ENCODE measurements around the gene AHNAK. TPM values are rescaled to one million over a fixed set of nuclear protein-coding genes. Genes with fewer than 3 reads are reported as not detected.

Gene AHNAK
- total and polyA plus RNA-seq, 2 of the 8 experiments (the other 6 are each of a cell fraction or from before 2014, with no cell fraction given) = 2.0 to 5.8 TPM

DNA sequence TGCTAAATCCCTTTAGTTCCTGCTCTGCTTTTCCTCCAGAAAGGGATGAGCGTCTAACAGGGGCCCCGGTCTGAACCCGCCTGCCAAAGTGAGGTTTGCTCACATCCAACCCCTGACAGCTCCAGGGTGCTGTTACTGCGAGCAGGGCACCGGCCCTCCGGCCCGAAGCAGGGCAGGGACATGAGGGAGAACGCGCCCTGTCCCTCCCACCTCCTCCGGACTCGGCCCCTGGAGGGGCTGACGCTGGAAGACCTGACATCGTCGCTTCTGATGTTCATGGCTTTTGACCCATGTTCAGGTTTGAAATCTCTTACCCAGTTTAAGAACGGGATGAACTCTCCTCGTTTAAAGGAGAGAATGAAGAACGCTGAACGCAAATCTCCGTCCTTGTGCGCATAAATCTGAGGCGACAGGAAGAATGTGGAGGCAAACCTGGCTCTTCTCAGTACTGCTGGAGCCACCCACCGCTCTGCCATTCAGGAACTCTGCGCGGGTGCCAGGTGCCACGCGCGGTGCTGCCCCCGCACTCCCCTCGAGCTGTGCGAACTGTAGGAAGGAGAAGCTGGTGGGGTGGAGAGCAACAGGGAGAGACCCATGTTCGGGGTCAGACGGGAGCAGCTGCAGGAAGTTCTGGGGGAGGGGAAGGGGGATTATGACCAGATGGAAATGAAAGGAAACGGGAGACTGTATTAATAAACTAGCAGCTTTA is 27.9 kb upstream of the AHNAK start:
- Histone ChIP-seq H3K79me1 (ENCODE audit: low read depth, low read length) (0 out of 2 replicates have a peak, but pooled peaks cover 4% of the 10 kb centered on the region), H3K14ac (ENCODE audit: insufficient read length) (no peak overlapping the region), H3K23ac (ENCODE audit: insufficient read length) (no peak overlapping the region), H2BK12ac (ENCODE audit: low read depth, low read length) (no peak overlapping the region), H4K5ac (ENCODE audit: insufficient read length, low read depth, low read length) (peak overlapping the region; percentile 50), H3K27me3 (replicated peaks in 1 of 4; ENCODE audit: control insufficient read depth in 3 of 4, extremely low read depth in 1 of 4, insufficient read depth in 3 of 4, low read length in 3 of 4) (no peaks in the 10 kb centered on the region), H3K4me3 (ENCODE audit: extremely low read depth in 1 of 4, insufficient read depth in 2 of 4, low read depth in 3 of 4, low read length in 4 of 4) (peak overlapping the region; percentile 50 to 93 (median 84)), H3K4ac (replicated peaks; ENCODE audit: insufficient read length, low read depth, low read length) (peak overlapping the region; percentile 65), H2AFZ (ENCODE audit: low read length) (no peak overlapping the region), H2AK5ac (ENCODE audit: low read depth, low read length) (no peak overlapping the region), H3K4me1 (replicated peaks in 1 of 4; ENCODE audit: control insufficient read depth in 3 of 4, insufficient read depth in 4 of 4, low read length in 3 of 4) (peaks cover 0 to 11% (median 7%) of the 10 kb centered on the region in 4 experiments; a peak in 4 of 7 replicates), H4K91ac (replicated peaks; ENCODE audit: insufficient read length, low read length) (peak overlapping the region; percentile 34), H3K36me3 (ENCODE audit: control insufficient read depth in 2 of 4, insufficient read depth in 4 of 4, low read length in 3 of 4) (peaks cover 28 to 47% (median 41%) of the 10 kb centered on the region in 4 experiments), H4K8ac (ENCODE audit: extremely low read depth, insufficient read depth, low read length) (no peak overlapping the region; the same call in 1 of the 2 replicates), H3K23me2 (ENCODE audit: low read depth, low read length) (peaks cover 13% of the 10 kb centered on the region), H3K18ac (ENCODE audit: extremely low read depth, low read length) (peak overlapping the region; percentile 25), H2BK20ac (ENCODE audit: low read length) (no peak overlapping the region), H3K27ac (ENCODE audit: low read depth, low read length) (peak overlapping the region; percentile 57; the same call in 1 of the 2 replicates), H3K56ac (replicated peaks; ENCODE audit: insufficient read length, low read depth, low read length) (peak overlapping the region; percentile 13), H3K9ac (replicated peaks in 1 of 4; ENCODE audit: extremely low read depth in 1 of 4, low read depth in 3 of 4, low read length in 3 of 4) (peak overlapping the region; percentile 66 to 86 (median 81)), H2BK5ac (ENCODE audit: low read depth, low read length) (no peak overlapping the region), H3K79me2 (ENCODE audit: control insufficient read depth in 1 of 2, insufficient read depth in 2 of 2, low read length in 2 of 2) (peaks cover 0 to 39% of the 10 kb centered on the region in 2 experiments), H2BK120ac (replicated peaks; ENCODE audit: low read depth, low read length) (no peak overlapping the region), H4K20me1 (replicated peaks in 1 of 2; ENCODE audit: control insufficient read depth in 1 of 2, insufficient read depth in 2 of 2, low read length in 2 of 2) (peaks cover 0 to 16% of the 10 kb centered on the region in 2 experiments), H3K9me3 (ENCODE audit: insufficient read depth in 2 of 2, low read depth in 1 of 2, low read length in 1 of 2) (no peaks in the 10 kb centered on the region), H2BK15ac (ENCODE audit: low read length) (no peak overlapping the region), H3K4me2 (ENCODE audit: insufficient read depth in 1 of 2, low read depth in 2 of 2, low read length in 2 of 2) (peak overlapping the region; percentile 79 to 85)
- no peak for FAIRE-seq
- ChIA-PET POLR2A (ENCODE audit: partially characterized antibody) (interaction anchor here (0.7 to 20.7 kb wide), 49 partner anchors 8 to 998 kb away, joined by 3 to 336 read pairs (median 4); partner anchors contain the start of genes B3GAT3, BSCL2, C11orf98 and CSKMT), CTCF (ENCODE audit: partially characterized antibody) (interaction anchor here (0.6 to 1.9 kb wide), 16 partner anchors 11 to 190 kb away, joined by 3 to 11 read pairs (median 4); partner anchors contain the start of genes EML3 and MTA2)
- 21% methylated on average over 33 of the region's 33 CpGs; no CpG with 5 or more reads in 1 of the 2 experiments for WGBS, 2 experiments (ENCODE audit: extremely low coverage in 1 of 2, insufficient coverage in 1 of 2, insufficient read length in 1 of 2, insufficient replicate concordance in 2 of 2, low coverage in 1 of 2, low lambda C conversion rate in 2 of 2, missing lambda C conversion rate in 1 of 2)
- no peak for DNase-seq (ENCODE audit: low read depth in 1 of 2, low spot score in 2 of 2)
- peak; percentile 47 for TF ChIP-seq KDM4A (IDR thresholded peaks at IDR 0.05; ENCODE audit: low read depth, low read length, severe bottlenecking)
- peak; percentile 19 to 28; a peak in 2 of 4 replicates for TF ChIP-seq SIN3A (conservative IDR thresholded peaks at IDR 0.05 in 1 of 2, IDR thresholded peaks at IDR 0.05 in 1 of 2; ENCODE audit: low read depth in 1 of 2, low read length in 2 of 2)
- no peak for TF ChIP-seq JUN (IDR thresholded peaks at IDR 0.05; ENCODE audit: low read depth, low read length)
- TF ChIP-seq MAFK (IDR thresholded peaks at IDR 0.05; ENCODE audit: low read depth, low read length) = no peak
- peak; percentile 82 for TF ChIP-seq SAP30 (IDR thresholded peaks at IDR 0.05; ENCODE audit: insufficient read depth, insufficient replicate concordance, low read length)
- no peak for TF ChIP-seq ASH2L (IDR thresholded peaks at IDR 0.05; ENCODE audit: low read length)
- no peak for TF ChIP-seq SP1 (IDR thresholded peaks at IDR 0.05; ENCODE audit: low read depth, low read length)
- no peak for TF ChIP-seq RFX5 (IDR thresholded peaks at IDR 0.05; ENCODE audit: borderline replicate concordance, low read depth, low read length)
- no peak for TF ChIP-seq CREB1 (IDR thresholded peaks at IDR 0.05)
- 0 out of 2 replicates have a peak, but pooled peaks have one; percentile 26 for TF ChIP-seq SP4 (IDR thresholded peaks at IDR 0.05; ENCODE audit: low read length)
- TF ChIP-seq GABPA (IDR thresholded peaks at IDR 0.05; ENCODE audit: borderline replicate concordance, insufficient read depth, low read length) = no peak
- peak; percentile 15; the same call in 1 of the 2 replicates for TF ChIP-seq PHF8 (conservative IDR thresholded peaks at IDR 0.05; ENCODE audit: low read depth, low read length)
